Measurements from ENCODE around the gene MACROH2A1.

DNA sequence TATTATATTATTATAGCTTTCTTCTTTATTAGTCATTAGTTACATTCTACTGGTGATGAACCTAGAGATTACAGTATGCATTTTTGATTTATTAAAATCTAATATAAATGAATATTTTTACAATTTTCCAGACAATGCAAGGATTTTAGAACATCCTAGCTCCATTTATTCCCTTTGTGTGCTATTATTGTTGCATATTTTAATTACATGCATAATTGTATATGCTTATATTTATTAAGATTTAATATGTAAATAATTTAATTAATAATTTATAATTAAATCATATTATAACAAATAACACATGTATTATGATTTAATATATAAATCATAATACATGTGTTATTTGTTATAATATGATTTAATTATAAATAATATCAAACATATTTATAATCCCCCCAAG, 23.4 kb upstream of the MACROH2A1 start:
- no peak for TF ChIP-seq POLR2AphosphoS5 (IDR thresholded peaks at IDR 0.05; ENCODE audit: low read depth, low read length)
- no peak for TF ChIP-seq POLR2A (IDR thresholded peaks at IDR 0.05; ENCODE audit: low read depth, low read length)
- TF ChIP-seq TAF1 (IDR thresholded peaks at IDR 0.05; ENCODE audit: borderline replicate concordance, low read depth, low read length), result no peak
